SIG-M5 treated with dmso at 0.1 percent for 504 hours (cell line): ENCODE results near the gene HIC1.

Source experiments
- DNase-seq: peaks from one replicate; lab custom pipeline; 2025; ENCODE audit not compliant: unreplicated experiment; lab: John Stamatoyannopoulos, UW

The HIC1 gene

DNA sequence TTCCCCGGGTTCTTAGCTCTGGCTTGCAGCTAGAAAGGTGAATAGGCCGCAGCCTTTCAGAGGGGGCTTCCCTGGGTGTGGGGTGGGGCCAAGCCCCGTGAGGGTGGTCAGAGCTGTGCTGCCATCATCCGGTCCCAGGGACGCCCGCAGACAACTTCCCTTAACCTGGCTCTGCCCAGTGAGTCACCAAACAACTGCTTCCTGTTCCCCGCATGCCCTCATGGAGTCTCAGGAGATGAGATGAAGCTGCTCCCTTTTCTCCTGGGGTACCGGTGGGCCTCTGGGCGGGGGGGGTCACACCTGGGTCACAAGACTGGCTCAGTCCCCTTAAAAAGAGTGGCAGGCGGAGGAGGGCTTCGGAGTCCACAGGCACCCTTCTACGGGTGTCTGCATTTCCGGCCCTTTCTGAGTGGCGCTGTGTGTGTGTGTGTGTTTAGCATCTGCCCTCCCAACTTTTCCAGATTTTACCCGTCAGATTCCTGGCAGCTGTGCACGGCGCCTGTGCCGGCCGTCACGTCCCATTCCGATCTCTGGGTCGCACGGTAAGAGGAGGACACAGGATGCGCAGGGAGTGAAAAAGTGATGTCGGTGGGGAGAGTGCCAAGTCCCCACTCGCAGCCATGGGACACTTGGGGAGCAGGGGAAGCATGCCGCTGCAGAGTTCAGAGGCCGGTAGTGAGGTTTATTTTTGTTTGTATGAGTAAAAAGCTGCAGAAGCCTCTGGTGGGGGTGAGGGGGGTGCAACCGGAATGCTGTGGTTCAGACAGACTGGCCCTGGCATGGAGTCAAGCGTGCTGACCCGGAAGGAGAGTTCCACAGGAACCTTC is 16.8 kb downstream of the HIC1 start:
- no peak for DNase-seq

DNA sequence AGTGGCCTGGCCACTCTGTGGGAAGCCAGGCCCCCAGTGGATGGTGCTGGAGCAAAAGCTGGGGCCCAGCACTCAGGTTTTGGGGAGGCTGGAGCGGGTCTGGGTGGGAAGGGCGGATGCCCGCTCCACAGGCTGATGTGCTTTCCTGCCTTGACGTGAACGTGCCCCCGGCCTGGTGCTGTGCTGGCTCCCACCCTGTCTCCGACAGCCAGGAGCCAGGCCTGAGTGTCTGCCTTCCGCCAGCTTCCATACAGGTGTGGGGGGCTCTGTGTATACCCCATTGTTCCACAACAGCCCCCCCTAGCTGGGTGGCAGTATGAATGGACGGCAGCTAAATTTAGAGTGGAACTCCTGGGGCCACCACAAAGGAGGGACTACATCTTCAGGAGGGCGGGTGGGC is 20.0 kb downstream of the HIC1 start:
- DNase-seq, result no peak

DNA sequence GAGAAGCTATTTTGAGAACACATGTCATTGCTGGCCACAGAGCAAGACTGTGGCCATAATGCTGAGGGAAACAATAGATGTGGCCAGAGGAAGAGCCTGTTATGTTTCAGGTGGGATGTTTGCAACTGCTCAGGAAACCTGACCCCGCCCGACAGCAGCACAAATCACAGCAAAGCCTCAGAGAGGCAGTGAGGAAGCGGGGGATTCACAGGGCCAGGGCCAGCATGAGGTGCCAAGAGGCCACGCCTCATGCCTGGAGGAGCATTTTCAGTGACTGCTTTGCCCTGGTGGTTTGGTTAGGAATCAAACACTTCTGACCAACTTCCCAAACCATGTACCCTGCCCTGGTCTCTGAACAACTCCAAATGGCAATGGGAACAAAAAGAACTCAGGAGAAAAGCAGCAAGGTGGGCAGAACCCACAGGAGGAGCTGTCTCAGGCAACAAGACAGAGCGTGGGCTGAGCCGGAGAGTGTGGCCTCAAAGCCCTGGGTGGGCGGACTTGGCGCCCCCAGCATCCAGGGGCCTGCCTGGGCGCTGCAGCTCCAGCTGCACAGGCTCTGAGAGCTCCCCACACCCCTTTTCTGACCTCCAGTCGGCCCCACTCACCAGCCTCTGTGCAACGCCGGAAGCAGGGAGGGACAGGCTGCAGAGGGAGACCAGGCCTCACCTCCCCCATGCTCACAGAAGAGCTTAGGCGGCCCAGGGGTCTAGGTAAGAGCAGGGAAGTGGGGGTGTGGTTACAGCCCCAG is 20.6 kb downstream of the HIC1 start:
- no peak for DNase-seq

DNA sequence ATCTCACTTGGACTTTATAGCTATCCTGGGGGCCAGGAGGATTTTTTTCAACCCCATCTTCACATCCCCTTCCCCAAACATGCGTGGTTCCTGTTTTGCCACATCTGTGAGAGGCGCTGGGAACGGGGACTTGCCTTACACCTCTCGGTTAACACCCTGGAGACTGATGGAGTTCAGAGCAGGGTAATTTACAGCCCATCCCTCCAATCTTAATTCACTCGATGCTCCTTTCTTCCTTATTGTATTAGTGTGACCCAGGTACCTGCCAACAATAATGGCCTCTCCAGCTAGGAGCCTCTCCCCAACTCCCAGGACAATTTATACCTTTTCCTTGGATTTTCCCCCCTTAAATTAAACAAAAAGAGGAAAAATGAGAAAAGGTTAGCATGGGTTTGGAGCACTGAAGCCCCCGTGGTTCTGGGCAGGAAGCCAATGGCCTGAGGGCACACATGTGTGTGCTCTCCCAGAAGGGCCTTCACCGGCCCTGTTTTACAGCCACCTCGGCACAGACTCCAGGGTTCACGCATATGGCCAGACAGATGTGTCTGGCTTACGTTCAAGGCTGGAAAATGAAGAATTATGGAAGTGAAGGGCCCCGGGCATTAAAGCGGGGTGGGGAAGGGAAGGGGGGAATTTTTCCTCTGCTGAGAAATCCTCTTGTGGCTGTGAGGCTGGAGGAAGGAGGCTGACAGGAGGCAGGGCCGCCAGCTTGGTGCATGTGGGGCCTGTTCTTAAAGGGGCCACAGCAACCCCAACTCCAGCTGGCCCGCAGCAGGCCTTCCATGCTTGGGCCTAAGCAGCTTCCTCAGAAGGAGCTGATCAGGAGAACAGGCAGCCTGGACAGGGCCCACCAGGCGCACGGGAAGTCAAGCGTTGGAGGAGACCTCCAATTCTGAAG is 21.4 kb downstream of the HIC1 start:
- DNase-seq, result no peak

DNA sequence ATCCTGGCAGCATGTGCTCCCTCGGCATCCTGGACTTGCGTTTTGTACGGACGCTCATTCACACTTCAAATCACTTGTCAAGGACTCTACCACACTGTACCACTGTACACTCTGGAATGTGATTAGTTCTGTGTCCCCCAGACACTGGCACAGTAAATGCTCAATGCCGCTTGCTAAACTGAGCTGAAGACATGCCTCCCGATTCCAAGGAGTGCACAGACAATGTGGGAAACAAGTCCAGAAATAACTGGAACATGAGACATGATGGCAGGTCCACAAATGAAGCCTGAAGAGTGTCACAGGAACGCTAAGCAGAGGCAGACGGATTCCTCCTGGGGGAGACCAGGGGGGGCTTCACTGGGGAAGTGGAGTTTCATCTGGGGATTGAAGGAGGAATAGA is 22.1 kb downstream of the HIC1 start:
- DNase-seq, result no peak

DNA sequence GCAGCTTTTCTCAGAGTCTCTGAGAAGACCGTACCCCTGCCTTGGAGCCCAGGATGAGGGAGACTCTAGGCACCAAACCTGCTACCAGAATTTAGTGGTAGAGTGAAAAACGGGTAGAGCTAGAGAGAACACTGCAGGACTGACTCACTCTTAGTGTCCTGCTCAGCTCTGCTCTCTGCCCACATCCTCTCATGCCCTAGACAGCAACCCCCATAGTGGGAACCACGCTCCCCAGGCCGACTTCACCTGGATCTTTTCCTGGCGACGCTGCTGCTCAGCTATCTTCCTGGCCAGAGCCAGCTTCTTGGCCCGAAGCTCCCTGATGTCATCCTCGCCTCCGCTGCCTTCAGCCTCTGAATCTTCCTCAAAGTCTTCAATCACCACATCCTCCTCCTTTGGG is 26.7 kb downstream of the HIC1 start:
- DNase-seq, result no peak

DNA sequence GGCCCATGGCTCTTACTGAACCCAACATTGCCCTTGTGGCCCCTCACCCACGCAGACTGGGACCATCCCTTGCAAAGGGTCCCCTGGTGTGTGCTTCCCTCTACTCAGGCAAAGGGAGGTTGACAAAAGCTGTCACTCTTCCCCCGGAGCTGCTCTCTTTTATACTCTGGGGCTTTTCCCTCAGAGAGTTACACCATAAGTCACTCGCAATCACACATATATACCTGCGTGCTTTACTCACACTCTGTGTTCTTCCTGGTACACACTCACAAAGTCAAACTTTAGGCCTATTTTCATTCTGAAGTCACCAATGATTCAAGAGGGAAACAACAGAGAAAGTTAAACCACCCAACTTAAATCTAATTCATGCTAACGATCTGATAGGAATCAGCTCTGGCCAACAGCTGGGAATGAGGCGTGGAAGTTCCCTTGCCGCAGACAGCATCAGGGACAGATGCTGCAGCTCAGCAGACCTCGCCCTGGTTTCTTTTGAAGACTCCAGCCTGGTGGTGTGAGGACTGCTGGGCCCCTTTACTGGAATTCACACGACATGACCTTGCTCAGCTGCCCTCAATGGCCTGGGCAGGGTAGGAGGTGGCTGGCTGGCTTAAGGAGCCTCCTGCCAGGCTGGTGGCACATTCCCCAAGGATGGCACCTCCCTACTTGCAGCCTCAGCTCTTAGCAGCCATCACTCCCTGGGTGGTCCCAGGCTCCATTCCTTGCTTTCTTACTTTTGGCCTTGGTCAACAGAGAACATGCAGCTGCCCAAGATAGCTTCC is 27.3 kb downstream of the HIC1 start:
- DNase-seq, result no peak

DNA sequence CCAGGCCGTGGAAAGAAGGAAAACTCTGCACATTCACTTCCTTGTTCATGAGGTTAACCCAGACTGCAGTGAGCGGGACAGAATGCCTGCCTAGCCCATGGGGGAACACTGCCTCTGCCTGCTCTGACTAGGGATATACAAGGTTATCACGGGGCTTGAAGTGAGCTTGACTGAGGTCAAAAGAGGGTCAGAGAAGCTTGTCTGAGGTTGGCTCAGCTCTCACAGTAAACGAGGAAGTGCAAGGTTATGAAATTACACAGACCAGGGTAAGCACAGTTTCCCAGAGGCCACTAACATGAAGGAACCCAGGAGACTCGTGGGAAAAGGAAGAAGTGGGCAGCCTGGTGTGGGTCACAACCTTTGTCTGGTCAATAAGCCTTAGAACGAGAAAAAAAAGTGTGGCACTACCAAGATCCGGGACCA is 28.7 kb downstream of the HIC1 start:
- DNase-seq, result peak; percentile 87

DNA sequence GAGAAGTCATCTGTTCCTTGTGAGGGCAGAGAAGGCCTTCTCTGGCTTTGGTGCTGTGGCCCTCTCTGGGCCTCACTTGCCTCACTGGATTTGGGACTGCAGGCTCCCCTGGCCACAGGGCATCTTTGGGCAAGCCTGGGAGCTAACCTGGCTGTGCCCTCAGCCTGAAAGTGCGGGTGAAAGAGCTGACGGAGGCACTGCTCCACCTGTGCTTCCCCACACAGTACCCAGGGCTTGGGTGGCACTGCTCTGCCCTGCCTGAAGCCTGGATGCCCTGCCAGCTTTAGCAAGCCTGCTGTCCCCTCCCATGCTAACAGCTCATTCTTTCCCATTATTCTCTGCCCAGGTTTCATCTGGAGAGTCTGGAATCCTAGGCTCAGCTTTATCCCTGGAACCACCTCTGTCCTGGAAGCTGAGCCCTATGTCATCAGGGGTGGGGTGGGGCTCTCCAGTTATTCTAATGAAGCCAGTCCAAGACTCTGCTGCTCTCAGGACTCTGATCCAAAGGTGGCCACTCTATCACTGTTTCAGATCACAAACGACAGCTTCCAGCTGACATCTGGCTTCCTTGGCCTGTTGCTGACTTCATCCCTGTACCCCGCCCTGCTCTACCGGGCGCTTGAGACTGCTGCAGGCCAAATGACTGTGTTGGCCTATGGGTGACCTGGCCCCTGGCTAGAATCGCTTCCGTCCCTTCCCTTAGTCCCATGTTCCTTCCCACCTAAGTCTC is 29.3 kb downstream of the HIC1 start:
- DNase-seq, result no peak

DNA sequence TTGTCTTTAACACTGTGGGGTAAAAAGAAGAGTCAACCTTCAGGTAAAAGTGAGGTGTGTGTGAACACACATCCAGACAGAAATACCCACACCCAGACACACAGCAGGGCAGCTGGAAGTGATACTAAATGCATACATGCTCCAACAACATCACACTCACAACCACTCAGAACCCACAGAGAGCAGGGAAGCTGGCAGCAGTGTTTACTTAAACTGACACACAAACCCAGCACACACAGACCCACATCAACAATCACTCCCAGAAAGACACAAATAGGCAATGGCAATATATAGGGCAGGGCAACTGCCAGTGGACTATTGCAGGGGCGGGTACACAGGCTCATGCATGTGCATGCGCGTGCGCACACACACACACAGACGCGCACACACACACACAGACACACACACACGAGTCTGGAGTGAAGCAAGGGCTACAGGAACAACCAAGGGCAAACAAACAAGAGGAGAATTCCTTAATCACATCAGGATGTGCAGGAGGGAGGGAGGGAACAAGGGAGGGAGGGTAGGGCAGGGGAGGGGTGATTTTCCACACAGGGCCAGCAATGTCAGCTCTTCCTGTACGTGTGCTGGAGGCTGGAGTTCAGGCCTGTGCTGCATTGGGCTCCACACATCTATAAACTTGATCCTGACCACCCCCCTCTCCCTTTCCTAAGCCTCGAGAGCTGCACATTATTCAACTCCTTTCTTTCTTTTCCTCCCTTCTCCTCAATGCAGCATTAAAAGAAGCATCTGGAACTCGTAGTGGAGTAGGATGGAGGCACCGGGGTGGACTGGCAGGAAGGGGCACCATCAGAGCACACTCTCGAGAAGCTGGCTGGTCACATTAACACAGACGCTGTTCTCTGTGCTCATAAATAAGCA is 30.1 kb downstream of the HIC1 start:
- DNase-seq, result no peak

DNA sequence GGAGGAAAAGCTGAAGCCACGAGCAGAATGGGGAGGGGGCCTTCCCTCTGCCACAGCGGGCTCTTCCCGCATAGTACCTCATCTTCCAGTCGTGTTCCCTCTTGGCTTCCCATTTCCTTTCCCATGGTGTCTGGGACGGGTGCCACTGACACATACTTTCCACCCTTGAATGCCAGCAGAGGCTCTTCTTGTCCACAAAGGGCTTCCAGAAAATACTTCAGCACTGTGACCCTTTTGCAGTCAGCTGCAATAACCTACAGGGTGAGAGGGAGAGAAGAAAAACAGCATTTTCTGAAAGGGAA is 30.7 kb downstream of the HIC1 start:
- DNase-seq, result no peak

DNA sequence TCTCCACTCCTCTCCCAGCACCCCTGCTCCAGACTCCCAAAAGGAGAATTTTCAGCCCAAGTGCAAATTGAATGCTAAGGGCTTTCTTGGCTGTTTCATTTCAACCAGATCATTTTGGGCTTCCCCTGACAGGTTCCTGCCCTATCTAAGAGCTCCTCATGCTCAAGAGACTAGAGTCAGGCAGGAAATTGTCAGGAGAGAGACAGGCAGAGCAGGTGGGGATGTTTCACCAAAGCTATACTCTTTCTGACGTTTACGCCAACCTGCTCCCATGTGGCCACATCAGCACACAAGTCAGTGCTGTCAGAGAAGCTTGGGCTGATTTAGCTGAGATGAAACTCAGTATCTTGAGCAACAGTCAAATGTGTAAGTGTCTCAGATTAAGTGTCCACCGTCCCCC is 31.4 kb downstream of the HIC1 start:
- DNase-seq, result no peak

DNA sequence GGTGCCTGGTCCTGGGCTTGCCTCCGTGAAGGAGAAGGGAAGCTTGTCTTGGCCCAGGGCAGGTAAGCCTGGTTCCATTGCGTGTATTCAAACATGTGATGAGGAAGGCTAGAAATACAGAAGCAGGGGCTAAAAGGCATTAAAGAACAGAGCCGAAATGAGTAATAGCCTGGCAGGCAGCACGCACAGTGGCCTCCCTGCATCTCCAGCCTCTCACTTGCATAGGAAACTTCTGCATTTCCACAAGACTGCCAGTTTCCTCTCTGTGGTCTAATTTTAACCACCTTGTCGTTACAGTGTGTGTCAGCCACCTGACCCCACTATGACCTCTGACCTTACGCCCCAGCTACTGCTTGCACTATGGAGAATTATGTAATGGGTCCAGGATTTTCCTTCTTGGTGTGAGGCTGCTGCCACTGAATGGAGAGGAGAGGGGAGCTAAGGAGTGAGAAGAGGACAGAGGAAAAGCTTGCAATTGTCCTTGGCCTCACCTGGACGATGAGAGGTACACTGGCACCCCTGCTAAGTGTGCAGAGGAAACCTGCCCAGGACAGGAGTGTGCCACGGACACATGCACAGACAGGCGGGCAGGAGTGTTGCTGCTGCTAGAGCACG is 32.8 kb downstream of the HIC1 start:
- DNase-seq, result peak; percentile 95

DNA sequence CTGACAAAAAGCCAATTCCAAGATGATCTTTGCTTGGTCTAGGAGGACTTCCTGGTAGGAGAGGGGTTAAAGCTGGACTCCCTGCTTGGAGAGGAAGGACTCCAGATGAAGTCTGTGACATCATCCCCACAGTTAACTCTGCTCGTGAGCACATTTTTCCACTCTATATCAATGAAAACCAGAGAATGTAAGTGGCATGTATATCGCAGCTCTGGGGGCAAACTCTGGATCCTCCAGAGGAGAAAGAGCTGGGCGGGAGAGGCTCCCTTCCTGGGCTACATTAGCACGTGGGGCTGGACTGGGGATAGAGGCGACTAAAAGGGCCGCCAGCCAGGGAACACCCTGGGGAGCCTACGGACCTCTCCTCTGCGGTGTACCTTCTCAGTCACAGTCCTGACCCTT is 34.1 kb downstream of the HIC1 start:
- no peak for DNase-seq

DNA sequence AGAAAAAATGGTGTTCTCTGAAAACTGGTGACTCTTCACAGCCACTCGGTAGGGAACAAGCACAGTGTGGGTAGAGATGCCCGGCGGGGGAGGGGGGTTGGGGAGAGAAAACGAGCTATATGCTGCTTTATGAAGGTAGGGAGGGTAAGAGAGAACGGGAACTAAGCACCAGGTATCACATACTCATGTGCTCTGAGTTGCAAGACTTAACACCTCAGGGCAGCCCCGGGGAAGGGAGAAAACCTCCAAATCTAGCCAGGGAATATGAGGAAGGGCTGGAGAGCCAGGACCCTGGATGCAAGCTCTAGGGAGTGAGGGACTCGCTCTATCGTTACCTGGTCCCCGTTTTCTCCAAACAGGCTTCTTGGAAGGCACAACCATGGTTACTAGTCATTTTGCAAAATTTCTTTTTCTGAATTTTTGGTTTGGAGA is 35.3 kb downstream of the HIC1 start:
- no peak for DNase-seq

DNA sequence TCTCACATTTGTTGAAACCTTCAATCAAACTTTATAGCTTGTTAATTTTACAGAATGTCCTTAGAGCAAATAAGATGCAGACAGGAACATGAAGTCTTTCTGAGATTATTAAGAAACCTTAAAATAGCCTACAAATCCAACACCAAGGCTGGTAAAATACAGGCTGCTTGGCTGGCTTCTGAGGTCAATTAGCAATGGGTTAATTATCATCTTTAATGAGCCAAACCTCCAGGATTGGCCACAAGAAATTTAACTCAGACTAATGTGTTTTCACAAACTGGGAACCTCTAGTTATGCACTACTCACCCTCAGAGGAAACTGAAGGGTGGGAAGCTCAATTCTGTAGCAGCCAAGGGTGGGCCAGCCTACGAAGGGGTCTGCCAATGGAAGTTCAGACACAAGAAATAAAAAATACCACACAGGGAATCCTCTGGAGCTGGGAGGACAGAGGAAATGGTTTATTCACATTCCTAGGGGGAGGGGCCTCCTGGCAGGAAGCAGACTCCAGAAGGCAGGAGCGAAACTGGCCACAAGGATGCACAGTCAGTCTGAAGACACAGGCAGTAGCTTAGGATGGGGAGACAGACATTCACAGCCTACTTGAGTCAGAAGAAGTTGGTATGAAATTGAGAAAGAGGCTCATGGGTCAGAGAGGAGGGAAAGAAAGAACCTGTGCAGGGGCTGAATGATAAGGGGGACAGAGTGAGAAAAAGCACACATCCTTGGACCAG is 36.1 kb downstream of the HIC1 start:
- no peak for DNase-seq

DNA sequence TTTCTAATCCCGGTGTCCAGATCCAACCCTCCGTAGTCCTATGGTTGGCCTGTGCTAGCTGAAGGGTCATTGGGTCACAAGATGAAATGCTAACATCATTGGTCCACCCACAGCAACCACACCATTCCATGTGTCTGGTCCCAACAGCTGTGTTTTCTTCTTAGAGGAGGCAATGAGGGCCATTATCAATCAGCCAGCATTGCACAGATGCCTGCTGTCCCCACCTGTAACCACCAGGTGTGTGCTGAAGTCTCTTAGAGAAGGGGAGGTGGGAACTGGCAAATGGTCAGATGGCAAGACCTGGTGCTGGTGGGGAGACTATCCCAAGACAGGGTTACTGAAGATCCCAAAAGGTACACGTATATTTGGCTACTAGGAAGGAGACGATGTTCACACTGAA is 37.4 kb downstream of the HIC1 start:
- no peak for DNase-seq

DNA sequence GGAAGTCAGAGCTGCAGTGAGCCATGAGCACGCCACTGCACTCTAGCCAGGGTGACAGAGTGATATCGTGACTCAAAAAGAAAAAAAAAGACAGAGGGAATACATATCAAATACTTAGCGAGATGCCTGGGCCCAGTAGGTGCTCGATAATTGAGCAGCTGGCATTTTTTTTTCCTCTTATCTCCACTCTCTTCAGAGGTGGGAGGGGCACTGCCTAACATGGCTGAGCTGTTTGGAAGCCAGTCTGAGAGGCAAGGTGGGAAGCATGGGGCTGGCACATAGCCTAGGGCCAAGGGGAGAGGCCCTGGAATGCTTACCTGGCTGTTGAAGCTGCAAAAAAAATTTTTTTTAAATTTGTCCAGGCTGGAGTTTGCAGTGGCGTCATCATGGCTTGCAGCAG is 38.4 kb downstream of the HIC1 start:
- DNase-seq, result no peak
